ENCODE data around the gene DDX17. TPM values are rescaled to one million over a fixed set of nuclear protein-coding genes. Genes with fewer than 3 reads are reported as not detected.

DDX17 gene
- total and polyA plus RNA-seq, 10 of the 15 experiments (the other 5 are each of a cell fraction or from before 2014, with no cell fraction given): 25.2 to 778 (median 266) TPM

- DNase-seq (ENCODE audit: low read depth, low spot score) (no peak), ATAC-seq (peak; percentile 18; the same call in 1 of the 3 replicates), FAIRE-seq (no peak)
- H3K27ac ChIP-seq (ENCODE audit: control insufficient read depth, insufficient read depth): no peak overlapping the region
- H3K9ac ChIP-seq (ENCODE audit: control insufficient read depth, insufficient read depth, low read length): no peak overlapping the region
- H3K79me2 ChIP-seq (ENCODE audit: control insufficient read depth, insufficient read depth, low read length): no peaks in the 10 kb centered on the region
- H4K20me1 ChIP-seq (ENCODE audit: control insufficient read depth, insufficient read depth): peaks cover 3% of the 10 kb centered on the region; the same call in 1 of the 2 replicates
- H3K36me3 ChIP-seq (ENCODE audit: control insufficient read depth in 2 of 2, insufficient read depth in 2 of 2, low read length in 1 of 2): no peaks in the 10 kb centered on the region
- ChIA-PET SMC1A (ENCODE audit: uncharacterized antibody, unreplicated experiment) (no interaction called here), RAD21 (ENCODE audit: unreplicated experiment) (interaction anchor here (0.6 kb wide), 1 partner anchor 503 kb away, joined by 3 read pairs; no protein-coding TSS in a partner anchor), POLR2A (no interaction called here), CTCF (no interaction called here)
- H3K4me2 ChIP-seq (ENCODE audit: control insufficient read depth, insufficient read depth): no peak overlapping the region
- peaks cover 16 to 18% of the 10 kb centered on the region in 2 experiments for H3K27me3 ChIP-seq (replicated peaks in 1 of 2; ENCODE audit: control insufficient read depth in 2 of 2, insufficient read depth in 2 of 2, low read length in 1 of 2)
- peaks cover 6% of the 10 kb centered on the region; the same call in 1 of the 2 replicates for H3K4me1 ChIP-seq (ENCODE audit: control insufficient read depth, insufficient read depth, low read length)
- BruUV-seq (replicated peaks): no TSS peak
- no peak overlapping the region for H2AFZ ChIP-seq (ENCODE audit: control insufficient read depth, low read depth, low read length)
- no peak for TF ChIP-seq CREM (IDR thresholded peaks at IDR 0.05; ENCODE audit: low read depth)
- TF ChIP-seq RELA (IDR thresholded peaks at IDR 0.05; ENCODE audit: borderline replicate concordance, partially characterized antibody): no peak
- in situ Hi-C loops (cut with MboI) (no loop called here), intact Hi-C loops (cut with micrococcal nuclease; ENCODE audit: unreplicated experiment) (no loop called here)
- 47% methylated on average over 3 of the region's 3 CpGs for WGBS (ENCODE audit: insufficient coverage, insufficient replicate concordance, low lambda C conversion rate, missing lambda C conversion rate)
- no peak overlapping the region for H3K4me3 ChIP-seq
- H3K9me3 ChIP-seq (replicated peaks; ENCODE audit: control insufficient read depth, insufficient read depth, low read length): no peaks in the 10 kb centered on the region
These were observed 52.1 kb downstream of the DDX17 start for GRCh38 chr22:38453996-38454352.

DNA sequence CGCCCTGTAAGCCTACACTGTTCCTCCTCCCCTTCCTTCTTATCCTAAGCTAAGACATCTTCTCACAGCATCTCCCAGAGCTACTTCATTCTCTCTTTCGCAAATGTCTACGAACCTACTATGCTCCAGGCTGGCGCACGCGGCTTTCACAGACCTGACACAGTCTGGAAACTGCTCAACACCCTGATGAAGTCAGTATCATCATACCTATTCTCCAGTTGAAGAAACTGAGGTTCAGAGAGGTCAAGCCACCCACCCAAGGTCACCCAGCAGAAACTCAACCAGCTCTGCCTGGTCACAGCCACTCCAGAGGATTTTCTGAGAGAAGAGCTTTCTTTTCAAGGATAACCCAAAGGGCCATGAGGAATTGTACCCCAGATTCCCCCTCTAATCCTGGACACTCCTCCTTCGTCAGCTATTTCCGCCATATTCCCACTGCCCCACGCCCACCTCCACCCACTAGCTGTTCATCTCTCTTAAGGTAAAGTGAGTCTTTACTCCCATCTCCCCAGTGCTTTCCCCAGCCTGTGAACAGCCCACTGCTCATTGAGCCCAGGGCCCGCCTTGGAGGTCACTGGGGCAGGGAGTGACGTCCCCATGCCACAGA, 52.9 kb downstream of the DDX17 start:
- SMC1A ChIA-PET (ENCODE audit: uncharacterized antibody, unreplicated experiment): no interaction called here
- FAIRE-seq (no peak), ATAC-seq (no peak), DNase-seq (ENCODE audit: low read depth, low spot score) (no peak)
- Histone ChIP-seq H4K20me1 (ENCODE audit: control insufficient read depth, insufficient read depth) (peaks cover 3% of the 10 kb centered on the region; the same call in 1 of the 2 replicates), H3K4me3 (no peak overlapping the region), H3K36me3 (ENCODE audit: control insufficient read depth in 2 of 2, insufficient read depth in 2 of 2, low read length in 1 of 2) (no peaks in the 10 kb centered on the region), H3K4me1 (ENCODE audit: control insufficient read depth, insufficient read depth, low read length) (peaks cover 6% of the 10 kb centered on the region; the same call in 1 of the 2 replicates), H3K4me2 (ENCODE audit: control insufficient read depth, insufficient read depth) (no peak overlapping the region), H3K27me3 (replicated peaks in 1 of 2; ENCODE audit: control insufficient read depth in 2 of 2, insufficient read depth in 2 of 2, low read length in 1 of 2) (peaks cover 13 to 14% of the 10 kb centered on the region in 2 experiments), H3K79me2 (ENCODE audit: control insufficient read depth, insufficient read depth, low read length) (no peaks in the 10 kb centered on the region), H2AFZ (ENCODE audit: control insufficient read depth, low read depth, low read length) (no peak overlapping the region), H3K9me3 (replicated peaks; ENCODE audit: control insufficient read depth, insufficient read depth, low read length) (no peaks in the 10 kb centered on the region), H3K9ac (ENCODE audit: control insufficient read depth, insufficient read depth, low read length) (no peak overlapping the region), H3K27ac (ENCODE audit: control insufficient read depth, insufficient read depth) (no peak overlapping the region)
- no peak for TF ChIP-seq NBN (IDR thresholded peaks at IDR 0.05)
- TF ChIP-seq HDAC2 (IDR thresholded peaks at IDR 0.05): no peak
- TF ChIP-seq PAX5 (IDR thresholded peaks at IDR 0.05; ENCODE audit: borderline replicate concordance, low read depth, low read length): no peak
- CTCF ChIA-PET: interaction anchor here (0.6 kb wide), 1 partner anchor 125 kb away, joined by 3 read pairs; no protein-coding TSS in a partner anchor
- intact Hi-C loops (cut with micrococcal nuclease; ENCODE audit: unreplicated experiment): no loop called here
- no TSS peak for BruUV-seq (replicated peaks)
- WGBS (ENCODE audit: insufficient coverage, insufficient replicate concordance, low lambda C conversion rate, missing lambda C conversion rate): 76% methylated on average over 10 of the region's 11 CpGs
- in situ Hi-C loops (cut with MboI): no loop called here
- RAD21 ChIA-PET (ENCODE audit: unreplicated experiment): interaction anchor here (0.6 to 0.7 kb wide), 3 partner anchors 25 to 178 kb away, joined by 3 to 5 read pairs (median 3); no protein-coding TSS in a partner anchor
- POLR2A ChIA-PET: interaction anchor here (0.5 kb wide), 1 partner anchor 31 kb away, joined by 4 read pairs; no protein-coding TSS in a partner anchor
